Dermis microvascular lymphatic vessel endothelial cell (primary cell): ENCODE data around the gene UROC1. TPM values are rescaled to one million over a fixed set of nuclear protein-coding genes. Genes with fewer than 3 reads are reported as not detected.

Source experiments
- DNase-seq, 2 donors: peaks; one replicate each; pipeline versions ENCODE4 v3.0.0 to v3.0.0-alpha.2; 2010; ENCODE audit warnings: low read depth in 2 of 2
- total RNA-seq: library from RNA; depleted of rRNA; stranded (reverse); fragments of >200 nt; gene quantifications from 2 replicates; pipeline ENCODE4 v1.2.1, GENCODE V29; 2014

Gene UROC1
- total RNA-seq, 1 donor from 2014 or later = not detected

DNA sequence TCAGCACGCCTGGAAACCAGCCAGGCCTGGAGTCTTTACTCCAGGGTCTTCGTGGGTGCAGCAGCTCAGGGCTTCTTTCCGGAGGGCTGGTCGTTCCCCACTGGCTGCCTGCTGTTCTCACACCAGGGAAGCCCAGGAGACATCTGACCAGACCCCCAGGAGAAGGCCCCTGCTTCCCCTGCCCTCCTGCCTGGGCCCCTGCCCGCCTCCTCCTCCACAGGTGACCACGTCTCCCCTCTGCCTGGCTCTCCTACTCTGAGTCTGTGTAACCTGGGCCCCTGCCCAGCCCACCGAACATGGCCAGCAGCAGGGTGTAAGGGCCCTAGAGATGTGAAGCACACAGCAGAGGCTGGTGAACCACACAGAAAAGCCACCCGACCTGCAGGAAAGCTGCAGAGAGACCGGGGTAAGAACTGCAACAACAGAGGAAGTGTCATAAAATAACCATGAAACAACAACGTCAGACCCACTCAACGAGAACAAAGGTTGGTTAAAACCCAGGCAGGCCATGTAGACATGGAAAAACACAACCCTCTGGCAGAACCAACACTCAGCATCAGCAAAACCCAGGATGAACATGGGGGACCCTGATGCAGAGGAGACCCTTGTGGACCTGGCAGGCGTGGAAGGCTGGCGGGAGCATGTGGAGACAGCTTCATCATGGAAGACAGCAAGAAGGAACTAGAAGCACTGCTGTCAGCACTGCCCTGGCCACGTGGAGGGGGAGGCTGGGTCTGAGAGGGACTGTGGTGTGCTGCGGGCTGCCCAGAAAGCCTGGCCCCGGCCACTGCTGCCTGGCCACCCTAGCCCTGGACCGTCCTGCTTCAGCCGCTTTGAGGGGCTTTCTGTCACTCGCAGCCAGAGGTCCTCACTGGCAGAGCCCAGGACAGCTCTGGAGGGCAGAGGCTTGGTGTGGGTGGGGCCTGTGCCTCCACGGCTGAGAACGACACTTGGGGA is 20.4 kb downstream of the UROC1 start:
- DNase-seq = no peak

DNA sequence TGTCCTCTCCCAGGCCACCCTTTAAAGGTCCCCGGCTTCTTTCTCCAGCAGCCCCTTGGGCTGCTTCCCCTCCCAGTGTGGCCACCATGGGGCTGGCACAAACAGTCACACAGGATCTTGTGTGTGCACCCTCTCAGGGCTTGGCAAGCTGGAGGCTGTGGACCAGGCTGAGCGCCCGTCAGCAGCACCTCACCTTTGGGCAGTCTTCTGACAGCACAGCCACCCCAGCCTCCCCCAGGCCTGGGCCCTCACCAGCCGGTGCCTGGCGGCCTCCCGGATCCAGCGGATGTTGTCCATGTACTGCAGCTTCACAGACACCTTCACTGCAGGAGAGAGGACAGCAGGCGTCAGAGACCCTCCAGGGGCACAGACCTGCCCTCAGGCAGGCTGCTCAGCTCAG is 21.8 kb downstream of the UROC1 start:
- DNase-seq = no peak

DNA sequence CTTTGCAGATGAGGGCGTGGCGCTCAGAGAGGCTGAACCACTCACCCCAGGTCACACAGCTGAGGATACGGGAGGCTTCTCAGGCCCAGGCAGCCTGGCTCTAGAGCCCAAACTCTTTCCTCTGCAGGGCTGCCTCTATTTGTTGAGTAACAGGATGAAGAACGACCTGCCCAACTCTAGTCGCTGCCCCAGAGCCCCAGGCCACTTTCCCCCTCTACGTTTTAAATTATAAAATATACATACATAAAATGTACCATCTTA is 22.7 kb downstream of the UROC1 start:
- no peak for DNase-seq

DNA sequence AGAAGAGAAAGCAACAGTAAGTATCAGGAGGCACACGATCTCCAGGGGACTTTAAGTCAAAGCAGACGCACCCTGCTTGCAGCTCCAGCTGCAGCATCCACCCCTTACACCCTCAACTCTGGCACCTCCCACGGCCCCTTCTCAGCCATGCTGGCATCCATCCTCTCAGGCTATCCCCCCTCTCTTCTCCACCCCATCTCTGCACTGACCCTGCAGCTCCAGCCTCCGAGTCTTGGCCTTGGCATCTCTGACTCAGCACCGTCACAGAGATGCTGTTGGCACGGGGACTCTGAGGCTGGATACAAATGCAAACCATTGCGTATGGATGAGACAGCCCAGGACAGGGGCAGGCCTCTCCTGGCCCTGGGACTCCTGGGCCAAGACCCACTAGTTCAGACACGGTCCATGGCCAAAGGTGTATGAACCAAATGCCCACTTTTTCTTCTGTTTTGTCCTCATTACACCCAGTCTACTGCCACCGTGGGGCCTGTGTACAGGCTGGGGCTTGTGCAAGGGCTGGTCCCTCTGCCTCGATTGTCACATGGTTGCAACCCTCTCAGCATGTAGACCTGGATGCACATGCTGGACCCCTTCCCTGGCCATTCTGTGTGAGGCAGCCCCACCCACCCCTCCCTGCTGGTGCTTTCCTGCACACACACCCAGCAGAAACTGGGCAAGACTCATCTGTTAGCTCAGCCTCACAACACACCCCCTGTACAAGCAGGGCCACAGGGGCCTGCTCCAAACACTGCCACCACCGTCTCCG is 23.2 kb downstream of the UROC1 start:
- no peak for DNase-seq

DNA sequence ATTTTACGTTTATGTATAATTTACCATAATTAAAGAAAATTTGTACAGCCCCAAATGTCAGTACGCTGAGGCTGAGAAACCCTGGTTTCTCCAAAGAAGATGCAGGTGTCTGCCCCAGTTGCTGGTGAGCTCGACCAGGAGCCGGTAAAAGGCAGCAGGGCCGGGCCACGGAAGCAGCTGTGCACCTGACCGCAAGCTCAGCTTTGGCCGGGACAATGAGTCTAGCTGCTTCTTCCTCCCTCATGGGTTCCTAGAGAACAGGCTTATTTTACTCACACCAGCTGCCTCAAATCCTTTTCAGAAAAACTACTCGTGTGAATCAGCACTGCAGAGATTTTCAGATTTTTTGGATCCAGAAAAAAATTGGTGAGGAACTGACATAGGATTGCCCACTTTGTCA is 23.8 kb downstream of the UROC1 start:
- no peak for DNase-seq

DNA sequence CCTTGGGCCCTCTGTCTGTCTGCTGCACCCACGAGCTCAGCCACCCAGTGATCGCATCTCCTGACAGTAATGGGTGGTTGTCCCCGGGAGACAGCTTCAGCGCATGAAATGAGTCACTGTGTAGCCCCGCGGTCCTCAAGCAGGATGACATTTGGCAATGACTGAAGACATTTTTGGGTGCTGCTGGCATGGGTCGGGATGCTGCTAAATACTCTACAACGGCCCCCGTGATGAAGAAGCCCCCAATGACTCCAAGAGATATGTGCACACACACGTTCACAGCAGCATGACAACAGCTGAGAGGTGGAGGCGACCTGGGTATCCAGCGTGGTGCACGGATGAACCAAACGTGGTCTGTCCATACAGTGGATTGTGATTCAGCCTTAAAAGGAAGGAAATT is 24.5 kb downstream of the UROC1 start:
- no peak for DNase-seq

DNA sequence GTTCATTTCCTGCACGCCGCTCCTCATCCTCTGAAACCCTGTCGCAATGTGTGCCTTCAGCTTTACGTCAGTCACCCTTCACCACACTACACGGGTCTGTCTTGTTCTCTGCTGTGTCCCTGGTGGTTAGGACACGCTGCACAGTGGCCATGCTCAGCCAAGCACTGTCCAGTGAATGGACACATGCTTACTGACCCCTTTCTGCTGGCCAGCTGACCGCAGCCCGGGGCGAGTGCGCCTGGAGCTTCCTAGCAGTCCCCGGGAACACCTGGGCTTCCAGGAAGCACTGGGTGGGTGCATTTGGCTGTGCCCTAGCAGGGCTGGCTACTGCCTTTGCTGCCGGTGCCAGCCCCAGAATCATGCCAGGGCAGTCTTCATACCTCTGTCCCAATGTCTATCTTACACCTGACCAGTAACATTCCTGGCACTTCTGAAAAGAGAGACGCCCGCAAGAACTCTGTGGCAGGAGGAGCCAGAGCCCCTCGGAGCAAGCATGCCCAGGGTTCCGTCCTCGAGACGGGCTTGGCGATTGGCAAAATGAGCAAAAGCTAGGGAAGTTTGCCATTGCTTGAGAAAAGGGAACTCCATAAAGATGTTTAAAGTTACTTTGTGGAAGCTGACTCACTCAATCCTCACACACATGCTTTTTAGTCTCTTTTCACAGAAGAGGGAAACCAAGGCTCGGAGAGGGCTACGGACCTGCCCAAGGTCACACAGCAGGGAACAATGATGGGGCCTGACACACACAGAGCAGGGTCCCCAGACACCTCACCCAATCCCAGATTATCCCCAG is 26.2 kb downstream of the UROC1 start:
- DNase-seq = no peak

DNA sequence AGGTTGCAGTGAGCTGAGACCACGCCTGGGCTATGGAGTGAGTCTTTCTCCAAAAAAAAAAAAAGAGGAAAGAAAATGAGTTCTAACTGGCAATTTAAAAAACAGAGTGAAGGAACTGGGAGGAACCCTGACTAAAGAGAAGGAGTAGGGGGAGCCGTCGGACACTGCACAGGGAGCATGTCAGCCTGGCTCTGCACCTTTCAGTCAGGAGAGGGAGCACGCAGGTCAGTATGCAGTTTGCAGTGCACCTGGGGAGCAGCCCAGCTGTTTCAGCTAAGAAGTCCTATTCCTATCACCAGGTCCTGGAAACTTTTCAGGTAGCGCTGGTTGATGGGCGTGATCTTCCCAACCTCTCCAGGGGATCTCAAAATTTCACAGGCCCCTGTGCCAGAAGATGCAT is 27.0 kb downstream of the UROC1 start:
- DNase-seq = no peak

DNA sequence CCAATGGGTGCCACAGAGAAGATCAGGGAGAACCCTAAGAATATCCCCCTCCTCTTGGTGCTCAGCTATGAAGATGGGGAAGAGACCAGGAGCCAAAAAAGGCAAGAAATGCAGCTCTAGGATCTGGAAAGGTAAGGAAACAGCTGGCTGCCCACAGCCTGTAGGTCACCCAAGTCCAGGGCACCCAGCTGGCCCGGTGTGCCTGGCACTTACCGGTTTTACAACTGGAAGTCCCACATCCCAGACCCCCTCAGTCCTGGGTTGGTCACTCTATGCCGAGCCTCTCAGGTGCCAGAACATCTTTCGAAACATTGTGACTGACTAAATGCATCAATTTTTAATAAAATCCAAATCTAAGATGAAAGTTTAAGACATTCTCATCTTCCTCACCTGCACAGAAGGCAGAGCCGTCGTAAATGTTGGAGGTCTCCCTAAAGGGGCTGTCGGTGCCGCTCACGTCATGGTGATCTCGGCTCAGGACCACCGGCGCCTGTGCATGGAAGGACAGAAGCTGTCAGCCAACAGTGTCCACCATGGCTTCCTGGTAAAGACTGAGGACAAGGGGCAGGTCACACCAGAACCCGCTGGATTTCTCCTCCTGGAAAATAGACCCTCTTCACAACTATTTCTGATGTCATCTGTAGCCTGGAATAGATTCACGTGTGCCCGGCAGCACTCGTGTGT is 28.5 kb downstream of the UROC1 start:
- DNase-seq = no peak

DNA sequence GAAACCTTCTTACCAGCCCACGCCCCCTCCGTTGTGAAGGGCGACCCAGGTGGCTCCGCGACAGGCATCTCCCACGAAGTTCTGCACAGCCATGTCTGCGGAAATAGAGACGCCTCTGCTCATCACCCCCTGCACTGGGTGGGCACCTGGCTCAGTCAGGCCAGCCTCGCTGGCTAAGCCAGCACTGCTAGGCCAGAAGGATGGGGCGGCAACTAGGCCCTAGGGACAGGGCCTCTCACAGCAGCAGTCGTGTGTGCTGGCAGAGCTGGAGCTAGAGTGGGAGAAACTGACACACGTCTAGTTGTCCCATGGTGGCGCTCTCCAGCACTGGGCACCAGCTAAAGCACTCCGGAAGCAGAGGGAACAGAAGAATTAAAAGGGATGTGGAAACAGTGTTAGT is 29.4 kb downstream of the UROC1 start:
- no peak for DNase-seq

DNA sequence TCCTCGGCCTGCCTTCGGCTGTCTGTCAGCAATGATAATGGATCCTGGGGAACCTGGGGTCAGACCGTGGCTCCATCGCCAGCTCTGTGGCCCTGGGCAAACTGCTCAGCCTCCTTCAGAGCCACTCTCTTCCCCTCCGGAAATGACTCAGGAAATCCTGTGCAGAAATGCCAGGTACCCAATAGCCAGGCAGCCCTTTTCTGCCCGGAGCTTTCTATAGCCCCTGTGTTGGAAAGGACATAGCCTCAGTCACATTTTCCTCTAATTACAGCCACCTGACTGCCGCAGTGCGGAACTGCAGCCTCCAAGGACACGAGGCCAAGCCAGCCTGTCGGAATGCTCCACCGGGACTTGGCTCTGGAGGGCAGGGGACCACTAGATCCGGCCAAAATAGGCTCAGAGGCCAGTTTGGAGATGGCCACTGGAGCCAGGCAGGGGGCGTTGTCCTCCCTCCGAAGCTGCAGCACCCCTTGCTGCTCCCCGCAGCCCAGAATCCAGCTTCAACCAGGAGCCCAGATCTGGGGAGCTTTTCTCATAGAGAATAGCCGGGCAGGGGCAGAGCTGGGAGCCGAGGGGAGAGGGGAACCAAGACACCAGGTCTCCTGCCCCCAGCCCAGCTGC is 30.3 kb downstream of the UROC1 start:
- peak; percentile 59 to 87 for DNase-seq

DNA sequence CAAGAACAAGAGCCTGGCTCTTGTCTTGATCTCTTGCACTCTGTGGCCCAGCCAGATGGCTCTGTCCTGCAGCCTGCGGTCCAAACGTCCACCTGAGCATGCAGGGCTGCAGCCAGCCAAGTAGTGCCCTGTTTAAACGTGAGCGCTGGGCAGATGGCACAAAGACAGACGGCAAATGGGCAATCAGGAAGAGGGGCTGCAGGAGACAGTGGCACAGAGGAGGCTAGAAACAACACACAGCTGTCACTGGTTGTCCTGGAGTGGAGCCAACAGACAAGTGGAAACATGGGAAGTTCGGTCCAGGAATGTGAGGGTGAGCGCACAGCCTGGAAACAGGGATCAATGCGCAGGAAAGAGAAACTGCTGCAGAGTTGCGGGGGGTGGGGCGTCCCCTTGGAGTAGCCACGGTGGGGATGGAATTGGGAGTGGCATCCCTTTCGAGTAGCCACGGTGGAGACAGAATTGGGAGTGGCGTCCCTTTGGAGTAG is 31.2 kb downstream of the UROC1 start:
- peak; percentile 50 to 88 for DNase-seq

DNA sequence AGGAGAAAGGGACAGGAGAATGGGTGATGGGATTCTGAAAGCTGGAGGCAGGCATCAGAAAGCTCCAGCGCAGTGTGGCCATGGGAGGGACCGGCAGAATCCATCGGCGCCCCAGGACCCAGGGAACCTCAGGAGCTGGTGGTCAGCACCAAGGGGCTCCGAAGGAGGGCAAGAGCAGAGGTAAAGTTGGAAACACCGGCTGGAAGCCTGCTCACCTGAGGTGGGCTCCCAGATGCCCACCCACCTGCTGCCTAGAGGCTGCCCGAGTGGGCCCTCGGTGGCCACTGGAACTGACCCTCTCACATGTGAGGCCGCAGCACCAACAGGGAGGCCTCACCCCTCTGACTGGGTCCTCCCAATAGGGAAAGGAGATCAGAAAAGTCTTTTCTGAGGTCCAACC is 31.6 kb downstream of the UROC1 start:
- DNase-seq = no peak

DNA sequence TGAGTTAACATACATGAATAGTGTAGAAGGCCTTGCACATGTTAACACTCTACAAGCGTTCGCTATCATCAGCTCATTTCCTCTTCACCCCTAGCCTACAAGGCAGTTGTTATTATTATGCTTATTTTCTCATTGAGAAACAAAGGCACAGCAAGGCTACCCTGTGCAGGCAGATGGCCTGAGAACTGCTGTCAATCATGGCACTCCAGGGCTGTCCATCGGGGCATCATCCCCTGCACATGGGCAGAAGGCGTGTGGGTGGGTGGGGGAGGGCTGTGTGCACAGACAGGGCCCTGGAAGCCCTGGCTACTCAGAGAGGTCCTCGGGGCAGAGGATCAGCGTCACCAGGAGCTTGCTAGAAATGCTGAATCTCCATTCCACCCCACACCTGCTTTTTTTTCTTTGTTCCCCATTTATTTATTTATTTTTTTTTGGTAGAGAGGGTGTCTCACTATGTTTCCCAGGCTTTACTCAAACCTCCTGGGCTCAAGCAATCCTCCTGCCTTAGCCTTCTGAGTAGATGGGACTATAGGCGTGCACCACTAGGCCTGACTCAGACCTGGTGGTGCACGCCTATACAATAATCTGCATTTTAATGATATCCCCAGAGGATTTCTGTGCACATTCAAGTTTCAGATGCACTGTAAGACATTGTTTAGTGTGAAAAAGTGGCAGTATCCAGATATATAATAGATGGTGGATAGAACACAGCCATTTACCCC is 32.2 kb downstream of the UROC1 start:
- no peak for DNase-seq

DNA sequence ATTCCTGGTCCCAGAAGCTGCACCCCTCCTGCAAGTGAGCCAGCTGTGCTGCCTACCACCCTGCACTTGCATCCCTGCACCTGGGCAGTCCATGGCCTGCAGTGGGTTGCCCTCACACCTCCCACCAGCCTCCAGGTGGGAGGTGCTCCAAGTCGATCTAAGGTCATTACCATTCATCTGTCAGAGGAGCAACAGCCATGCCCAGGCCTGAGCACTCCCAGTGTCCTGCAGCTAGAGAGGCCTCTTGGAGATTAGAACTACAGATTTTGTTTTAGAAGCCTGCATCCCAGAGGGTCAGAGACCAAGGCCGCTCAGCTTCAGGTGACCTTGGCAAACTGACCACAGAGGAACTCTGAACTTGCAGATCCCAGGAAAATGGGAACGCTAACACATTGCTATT is 32.9 kb downstream of the UROC1 start:
- no peak for DNase-seq

DNA sequence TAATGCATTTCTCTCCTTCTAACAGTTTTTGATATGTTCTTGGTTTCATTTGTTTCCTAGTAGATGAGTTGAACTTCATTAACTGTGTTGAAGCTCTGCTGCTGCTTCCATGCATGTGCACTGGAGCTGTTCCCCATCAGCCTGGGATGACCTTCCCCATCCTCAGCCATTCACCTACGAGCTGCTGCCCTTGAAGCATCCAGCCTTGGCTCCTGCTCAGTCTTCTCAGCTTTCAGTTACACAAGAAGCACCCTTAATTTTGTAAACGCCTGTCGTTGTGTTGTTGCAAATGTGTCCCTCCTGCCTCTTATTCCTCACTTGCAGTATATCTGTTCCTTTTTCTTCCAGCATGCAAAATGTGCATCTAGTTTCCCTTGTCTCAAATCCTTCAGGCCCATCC is 33.4 kb downstream of the UROC1 start:
- DNase-seq = no peak

DNA sequence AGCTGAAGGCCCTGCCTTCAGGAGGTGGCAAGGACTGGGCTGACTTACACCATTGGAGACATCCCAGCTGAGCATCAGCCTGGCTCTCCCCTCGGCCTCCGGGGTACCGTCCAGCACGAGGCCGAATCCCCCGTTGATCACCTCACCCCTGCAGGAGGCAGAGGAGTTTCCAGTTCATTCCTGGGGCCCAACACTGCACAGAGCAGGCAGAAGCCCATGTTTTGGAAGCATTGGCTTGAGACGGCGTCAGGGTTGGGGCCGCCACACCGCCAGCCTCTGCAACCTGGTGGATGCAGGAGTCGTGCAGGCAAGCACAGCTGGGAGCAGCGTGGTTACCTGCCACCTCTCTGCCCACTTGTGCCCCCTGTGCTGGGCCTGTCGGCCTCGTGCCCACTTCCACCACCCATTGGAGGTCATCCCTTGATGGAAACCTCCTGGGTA is 34.2 kb downstream of the UROC1 start:
- no peak for DNase-seq

DNA sequence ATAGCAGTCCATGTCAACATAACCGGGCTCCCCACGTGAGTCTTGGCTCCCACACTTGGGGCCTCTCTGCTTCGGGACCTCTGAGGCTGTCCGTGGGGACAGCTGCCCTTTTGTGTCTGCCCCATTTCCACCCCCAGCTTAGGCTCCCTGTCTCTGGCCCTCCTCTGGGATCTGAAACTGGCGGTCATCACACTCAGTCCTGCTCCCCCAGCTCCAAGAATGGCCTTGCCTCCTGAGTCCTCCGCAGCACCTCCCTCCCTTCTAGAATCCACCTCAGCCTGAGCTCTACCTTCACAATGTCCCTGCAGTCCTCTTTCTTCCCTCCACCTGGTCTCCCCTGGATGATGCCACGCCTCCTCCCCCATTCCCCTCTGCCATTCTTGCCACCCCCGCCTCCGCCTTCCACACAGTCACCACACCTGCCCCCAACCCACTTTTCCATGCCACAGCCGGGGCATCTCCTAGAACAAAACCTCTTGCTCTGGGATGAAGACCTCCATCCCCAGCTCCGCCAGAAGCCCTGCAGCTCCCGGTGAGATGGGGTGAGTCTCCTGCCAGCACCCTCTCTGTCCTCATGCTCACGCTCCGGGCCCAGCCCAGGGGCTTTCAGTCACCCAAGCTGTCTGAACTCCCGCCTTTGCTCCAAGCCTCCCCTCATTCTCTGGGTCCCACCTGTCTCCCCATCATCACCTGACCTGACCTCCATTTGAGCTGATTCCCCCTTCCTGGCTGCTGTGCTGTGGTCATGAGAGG is 34.9 kb downstream of the UROC1 start:
- no peak for DNase-seq

DNA sequence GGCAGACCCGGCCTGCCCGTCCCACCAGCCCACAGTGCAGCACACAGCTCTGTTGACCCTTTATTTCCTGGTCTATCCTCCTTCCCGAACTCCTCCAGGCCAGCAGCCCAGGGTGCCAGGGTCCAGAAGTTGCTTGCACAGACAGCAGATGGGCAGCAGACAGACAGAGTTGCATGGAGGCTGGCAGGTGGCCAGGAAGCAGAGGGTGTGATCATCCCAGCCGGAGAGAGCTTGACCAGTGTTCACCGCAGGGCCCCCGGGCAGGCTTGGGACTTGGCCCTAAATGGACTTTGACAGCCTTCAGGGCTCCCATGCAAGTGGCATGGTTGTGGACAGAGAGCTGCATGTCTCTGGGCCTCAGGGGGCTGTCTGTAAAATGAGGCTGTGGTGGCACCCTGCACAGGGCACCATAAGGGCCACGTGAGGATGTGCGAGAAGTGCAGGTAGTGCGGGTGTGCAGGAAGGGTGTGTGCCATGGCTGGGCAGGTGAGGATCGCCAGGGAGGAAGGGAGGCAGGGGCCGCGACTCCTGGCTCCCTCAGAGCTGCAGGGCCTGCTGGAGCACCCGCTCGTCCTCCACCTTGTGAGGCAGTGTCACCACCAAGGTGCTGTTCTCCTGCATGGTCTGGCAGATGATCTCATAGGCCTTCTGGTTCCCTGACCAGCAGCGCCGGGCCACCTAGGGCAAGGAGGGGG is 35.6 kb downstream of the UROC1 start:
- no peak for DNase-seq
